Stomach (tissue), 9 donors: ENCODE results near the gene ESPN. TPM values are rescaled to one million over a fixed set of nuclear protein-coding genes. Genes with fewer than 3 reads are reported as not detected.
A peak's percentile ranks its signal among the peaks of the same experiment; 100 is the strongest.

Experiments used
- DNase-seq, 2 donors: peaks; one replicate each; pipeline versions ENCODE4 v3.0.0 to v3.0.0-alpha.2; 2013 to 2019
- H3K27ac ChIP-seq, 5 donors: fragments of 200-600 bp in 4 of 5; sonication (generic) in 4 of 5; one replicate each; pipeline ENCODE4 v1.5.1; 2013 to 2019; ENCODE audit warnings: mild to moderate bottlenecking in 1 of 5, moderate library complexity in 1 of 5
- H3K27me3 ChIP-seq, 3 donors: fragments of 200-600 bp; sonication (generic); one replicate each; pipeline ENCODE4 v1.5.1; 2017 to 2019; ENCODE audit warnings: mixed run types in 1 of 3
- H3K36me3 ChIP-seq, 4 donors: fragments of 200-600 bp; sonication (generic); 1 replicate in 3 of 4; 2 replicates in 1 of 4; pipeline ENCODE4 v1.5.1; 2016 to 2019
- H3K4me1 ChIP-seq, 4 donors: fragments of 200-600 bp; sonication (generic); one replicate each; pipeline ENCODE4 v1.5.1; 2016 to 2019
- H3K4me3 ChIP-seq, 4 donors: fragments of 200-600 bp; sonication (generic) in 3 of 4; one replicate each; pipeline ENCODE4 v1.5.1; 2016 to 2019; ENCODE audit warnings: mild to moderate bottlenecking in 1 of 4
- H3K9me3 ChIP-seq, 4 donors: fragments of 200-600 bp; sonication (generic); one replicate each; pipeline ENCODE4 v1.5.1; 2016 to 2019
- CTCF ChIP-seq, 7 experiments: fragments of 450-650 bp in 4 of 7; fragments of 200-600 bp in 3 of 7; sonication (generic) in 3 of 7; IDR thresholded peaks; one replicate each; pipeline ENCODE4 v1.5.1; 2016 to 2019; ENCODE audit warnings: antibody characterized with exemption in 7 of 7, control low read depth in 2 of 7, mild to moderate bottlenecking in 1 of 7
- EP300 ChIP-seq: sonication (generic); formaldehyde crosslinking; IDR thresholded peaks from one replicate; pipeline ENCODE4 v1.6.1; 2017; ENCODE audit warnings: antibody characterized with exemption
- POLR2A ChIP-seq, 4 donors: fragments of 450-650 bp; IDR thresholded peaks; one replicate each; pipeline ENCODE4 v1.6.1; 2016; ENCODE audit warnings: antibody characterized with exemption in 4 of 4, control low read depth in 2 of 4, mild to moderate bottlenecking in 1 of 4, moderate library complexity in 1 of 4
- POLR2AphosphoS5 ChIP-seq, 3 donors: sonication (generic); formaldehyde crosslinking; IDR thresholded peaks; one replicate each; pipeline ENCODE4 v1.6.1; 2016; ENCODE audit warnings: antibody characterized with exemption in 3 of 3
- WGBS, 5 donors: extraction: QIAGEN DNeasy Blood & Tissue Kit in 3 of 5; methylation state at CpG; one replicate each; pipeline versions ENCODE4 v1.1.5 to v1.1.7; 2013 to 2018; 5-methylcytosine and 5-hydroxymethylcytosine counted together
- intact Hi-C: fragments of 100-400 bp; cut with DNase I; formaldehyde crosslinking; loops from one replicate; pipeline ENCODE4 v1.15.1; 2023; ENCODE audit warnings: low total_unique reads
- polyA plus RNA-seq, 3 donors: library from polyadenylated mRNA; stranded (reverse); fragments of 200-250 nt; gene quantifications; one replicate each; pipeline ENCODE4 v1.2.3, GENCODE V29; 2013
- total RNA-seq, 5 donors: library from RNA; depleted of rRNA; stranded (reverse); fragments of >200 nt; gene quantifications; one replicate each; pipeline versions ENCODE4 v1.1.0 to v1.2.3, GENCODE V29; 2014 to 2016
- donor health status: healthy with polysubstance abuse.
- donor health status: Bipolar disorder and iron deficiency.
- donor health status: healthy.

The ESPN gene
- total and polyA plus RNA-seq, 8 donors, result 1.5 to 68.4 (median 4.8) TPM; not detected in 2

- DNase-seq, result no peak
- no peak for TF ChIP-seq EP300
- no peak for TF ChIP-seq POLR2A (IDR thresholded peaks at IDR 0.05)
- no peak for TF ChIP-seq CTCF (IDR thresholded peaks at IDR 0.05)
- TF ChIP-seq POLR2AphosphoS5 (IDR thresholded peaks at IDR 0.05), result no peak
- Histone ChIP-seq H3K9me3 (no peaks in the 10 kb centered on the region), H3K4me1 (peaks cover 0 to 31% (median 24%) of the 10 kb centered on the region in 4 donors), H3K4me3 (no peak overlapping the region), H3K27ac (no peak overlapping the region), H3K36me3 (peaks cover 0 to 25% (median 9%) of the 10 kb centered on the region in 4 donors), H3K27me3 (peaks cover 0 to 86% (median 18%) of the 10 kb centered on the region in 3 donors)
- intact Hi-C loops, result no loop called here
- 85 to 92% (median 89%) methylated on average over 12 to 13 of the region's 13 CpGs for whole genome bisulfite sequencing, 5 donors
Measured at GRCh38 chr1:6462412-6463119, 38.0 kb downstream of the ESPN start.

GRCh38 chr1:6463120-6463412 lies 38.5 kb downstream of the ESPN start:
- TF ChIP-seq EP300 (no peak), CTCF (IDR thresholded peaks at IDR 0.05) (no peak), POLR2AphosphoS5 (IDR thresholded peaks at IDR 0.05) (no peak), POLR2A (IDR thresholded peaks at IDR 0.05) (no peak)
- Histone ChIP-seq H3K27me3 (peaks cover 0 to 85% (median 18%) of the 10 kb centered on the region in 3 donors), H3K9me3 (no peaks in the 10 kb centered on the region), H3K4me3 (no peak overlapping the region), H3K36me3 (peaks cover 0 to 30% (median 12%) of the 10 kb centered on the region in 4 donors), H3K27ac (no peak overlapping the region), H3K4me1 (peaks cover 0 to 31% (median 24%) of the 10 kb centered on the region in 4 donors)
- 73 to 100% (median 93%) methylated on average over 1 of the region's 1 CpG for WGBS, 5 donors
- no peak for DNase-seq
- intact Hi-C loops, result no loop called here

- Histone ChIP-seq H3K27ac (no peak overlapping the region), H3K4me3 (no peak overlapping the region), H3K36me3 (peaks cover 0 to 44% (median 27%) of the 10 kb centered on the region in 4 donors), H3K4me1 (peaks cover 0 to 31% (median 24%) of the 10 kb centered on the region in 4 donors), H3K9me3 (no peaks in the 10 kb centered on the region), H3K27me3 (peaks cover 0 to 71% (median 18%) of the 10 kb centered on the region in 3 donors)
- peak in 1 of 7 experiments; percentile 48 for TF ChIP-seq CTCF (IDR thresholded peaks at IDR 0.05)
- no peak for TF ChIP-seq POLR2A (IDR thresholded peaks at IDR 0.05)
- peak in 1 of 3 donors; percentile 13 for TF ChIP-seq POLR2AphosphoS5 (IDR thresholded peaks at IDR 0.05)
- no peak for TF ChIP-seq EP300
- DNase-seq, result peak in 1 of 2 donors; percentile 90
- intact Hi-C loops, result no loop called here
- WGBS, 5 donors, result 23 to 64% (median 43%) methylated on average over 7 of the region's 7 CpGs
Measured at GRCh38 chr1:6464514-6464836, 39.9 kb downstream of the ESPN start.

- H3K27ac ChIP-seq, result no peak overlapping the region
- H3K4me3 ChIP-seq, result peak overlapping the region in 2 of 4 donors; percentile 29 to 33
- H3K36me3 ChIP-seq, result peaks cover 0 to 49% (median 31%) of the 10 kb centered on the region in 4 donors
- TF ChIP-seq CTCF (IDR thresholded peaks at IDR 0.05), result no peak
- TF ChIP-seq EP300, result no peak
- H3K4me1 ChIP-seq, result peaks cover 0 to 31% (median 23%) of the 10 kb centered on the region in 4 donors
- WGBS, 5 donors, result 67 to 87% (median 78%) methylated on average over 5 of the region's 5 CpGs
- H3K9me3 ChIP-seq, result no peaks in the 10 kb centered on the region
- intact Hi-C loops, result no loop called here
- H3K27me3 ChIP-seq, result peaks cover 0 to 66% (median 18%) of the 10 kb centered on the region in 3 donors
- no peak for DNase-seq
Measured at GRCh38 chr1:6464915-6465314, 40.3 kb downstream of the ESPN start.
